Endothelial cell of hepatic sinusoid (primary cell): ENCODE data around the gene GPATCH8.

Experiments
- in situ Hi-C: cut with HindIII; loops from 2 replicates; pipeline ENCODE4 v1.10.0; 2017; ENCODE audit warnings: low sequenced_read_pairs

GPATCH8 gene

DNA sequence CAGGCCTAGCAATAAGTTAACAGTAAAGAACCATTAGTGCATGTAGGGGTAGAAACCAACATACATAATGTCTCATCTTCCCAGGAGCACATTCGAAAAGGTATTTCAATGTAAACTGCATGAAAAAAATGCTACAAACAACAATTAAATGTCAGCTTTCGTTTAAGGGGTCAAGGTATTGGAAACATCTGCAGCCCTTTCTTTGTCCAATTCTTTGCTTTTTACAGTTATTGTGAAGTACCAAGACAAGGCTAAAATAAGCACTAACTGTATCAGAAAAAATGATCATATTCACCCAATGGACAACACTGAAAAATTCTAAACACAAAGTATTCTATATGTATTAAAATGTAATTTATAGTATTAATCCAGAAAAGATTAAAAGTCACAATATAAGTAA is 37.9 kb downstream of the GPATCH8 start:
- in situ Hi-C loops = no loop called here

- in situ Hi-C loops = no loop called here
These were observed 39.2 kb downstream of the GPATCH8 start for GRCh38 chr17:44464037-44464436.

DNA sequence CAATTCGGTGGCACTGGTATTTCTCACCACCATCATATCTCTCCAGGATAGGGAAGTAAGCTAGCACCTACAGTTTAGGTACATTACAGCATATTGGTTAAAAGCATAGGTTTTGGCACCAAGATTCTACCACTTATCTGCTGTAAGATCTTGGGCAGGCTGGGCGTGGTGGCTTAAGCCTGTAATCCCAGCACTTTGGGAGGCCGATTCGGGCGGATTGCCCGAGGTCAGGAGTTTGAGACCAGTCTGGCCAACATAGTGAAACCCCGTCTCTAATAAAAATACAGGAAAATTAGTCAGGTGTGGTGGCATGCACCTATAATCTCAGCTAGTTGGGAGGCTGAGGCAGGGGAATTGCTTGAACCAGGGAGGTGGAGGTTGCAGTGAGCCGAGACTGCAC is 51.4 kb downstream of the GPATCH8 start:
- in situ Hi-C loops = loop anchor here (10.0 kb wide), 1 partner anchor 213 kb away; no protein-coding TSS in a partner anchor

- in situ Hi-C loops = loop anchor here (10.0 kb wide), 1 partner anchor 214 kb away; no protein-coding TSS in a partner anchor
These were observed 52.1 kb downstream of the GPATCH8 start for GRCh38 chr17:44451016-44451627.

DNA sequence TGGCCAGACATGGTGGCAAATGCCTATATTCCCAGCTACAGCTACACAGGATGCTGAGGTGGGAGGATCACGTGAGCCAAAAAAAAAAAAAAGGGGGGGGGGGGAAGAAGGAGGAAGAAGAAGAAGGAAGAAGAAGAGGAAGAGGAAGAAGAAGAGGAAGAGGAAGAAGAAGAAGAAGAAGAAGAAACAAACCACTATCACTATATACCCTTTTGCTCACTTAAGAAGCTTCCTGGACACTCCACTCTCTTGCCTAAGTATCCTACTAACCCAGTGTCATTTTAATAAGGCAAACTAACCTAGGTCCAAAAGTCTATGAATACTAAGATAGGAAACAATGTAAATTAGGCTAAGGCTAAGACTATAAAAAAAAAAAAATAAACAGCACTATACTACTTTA is 54.8 kb downstream of the GPATCH8 start:
- in situ Hi-C loops = no loop called here

DNA sequence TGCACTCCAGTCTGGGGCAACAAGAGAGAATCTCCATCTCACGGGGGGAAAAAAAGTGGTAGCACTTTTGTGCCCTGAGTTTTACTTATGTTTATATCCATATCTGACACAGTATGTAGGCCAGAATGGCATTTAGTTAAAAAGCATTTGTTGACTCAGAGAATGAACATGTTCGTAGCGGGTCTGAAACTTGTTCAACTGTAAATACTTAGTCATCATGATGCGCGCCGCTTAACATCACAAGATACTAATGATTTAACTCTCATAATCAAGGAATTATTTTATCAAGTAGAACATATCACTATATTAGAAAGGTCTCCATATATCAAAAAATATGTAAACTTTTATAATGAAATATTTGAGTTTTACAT is 58.5 kb downstream of the GPATCH8 start:
- in situ Hi-C loops = loop anchor here (5.0 kb wide), 1 partner anchor 38 kb away; no protein-coding TSS in a partner anchor

- in situ Hi-C loops = loop anchor here (5.0 kb wide), 1 partner anchor 39 kb away; no protein-coding TSS in a partner anchor
These were observed 60.4 kb downstream of the GPATCH8 start for GRCh38 chr17:44442806-44443205.

- in situ Hi-C loops = loop anchor here (5.0 to 10.0 kb wide), 2 partner anchors 47 to 234 kb away; no protein-coding TSS in a partner anchor
These were observed 64.0 kb downstream of the GPATCH8 start for GRCh38 chr17:44439168-44439567.

GRCh38 chr17:44438636-44439035 is 64.6 kb downstream of the GPATCH8 start:
- in situ Hi-C loops = loop anchor here (5.0 to 10.0 kb wide), 2 partner anchors 46 to 234 kb away; no protein-coding TSS in a partner anchor

DNA sequence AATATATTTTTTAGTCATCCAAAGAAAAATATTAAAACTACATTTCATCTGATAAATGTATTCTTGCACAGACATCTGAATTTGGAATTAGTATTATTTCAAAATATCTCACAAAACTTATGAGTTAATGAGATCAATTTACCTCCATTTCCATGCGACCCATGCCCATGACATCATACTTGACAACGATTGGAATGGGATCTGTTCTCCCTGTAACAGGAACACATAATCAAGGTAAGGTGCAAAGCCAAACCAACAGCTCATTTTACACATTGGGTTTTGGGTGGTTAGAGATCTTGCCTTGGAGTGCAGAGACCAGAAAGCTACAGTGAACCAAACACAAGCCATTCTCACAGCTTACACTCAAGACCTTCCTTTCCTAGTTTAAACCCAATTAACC is 66.9 kb downstream of the GPATCH8 start:
- in situ Hi-C loops = loop anchor here (5.0 to 10.0 kb wide), 2 partner anchors 44 to 232 kb away; no protein-coding TSS in a partner anchor

- in situ Hi-C loops = loop anchor here (10.0 kb wide), 1 partner anchor 228 kb away; no protein-coding TSS in a partner anchor
These were observed 70.7 kb downstream of the GPATCH8 start for GRCh38 chr17:44432254-44433157.

GRCh38 chr17:44424828-44425461 is 78.3 kb downstream of the GPATCH8 start:
- in situ Hi-C loops = no loop called here

DNA sequence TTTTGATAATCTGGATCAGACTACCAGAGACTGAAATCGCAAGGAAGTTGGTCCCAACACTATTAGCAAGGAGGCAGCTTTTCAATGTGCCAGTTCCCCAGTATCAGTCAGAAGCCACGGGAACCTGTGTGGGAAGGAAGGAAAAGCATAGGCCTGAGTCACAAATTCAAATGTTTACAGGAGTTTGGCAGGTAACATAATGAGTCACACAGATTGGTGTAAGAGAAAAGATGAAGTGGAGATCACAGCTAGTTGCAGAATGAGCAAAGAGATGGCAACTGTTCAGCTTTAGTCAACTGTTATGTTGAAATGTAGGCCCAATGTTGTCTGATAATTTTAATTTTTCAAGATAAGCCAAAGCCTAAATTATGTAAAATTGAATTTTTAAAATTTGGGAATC is 85.7 kb downstream of the GPATCH8 start:
- in situ Hi-C loops = no loop called here

DNA sequence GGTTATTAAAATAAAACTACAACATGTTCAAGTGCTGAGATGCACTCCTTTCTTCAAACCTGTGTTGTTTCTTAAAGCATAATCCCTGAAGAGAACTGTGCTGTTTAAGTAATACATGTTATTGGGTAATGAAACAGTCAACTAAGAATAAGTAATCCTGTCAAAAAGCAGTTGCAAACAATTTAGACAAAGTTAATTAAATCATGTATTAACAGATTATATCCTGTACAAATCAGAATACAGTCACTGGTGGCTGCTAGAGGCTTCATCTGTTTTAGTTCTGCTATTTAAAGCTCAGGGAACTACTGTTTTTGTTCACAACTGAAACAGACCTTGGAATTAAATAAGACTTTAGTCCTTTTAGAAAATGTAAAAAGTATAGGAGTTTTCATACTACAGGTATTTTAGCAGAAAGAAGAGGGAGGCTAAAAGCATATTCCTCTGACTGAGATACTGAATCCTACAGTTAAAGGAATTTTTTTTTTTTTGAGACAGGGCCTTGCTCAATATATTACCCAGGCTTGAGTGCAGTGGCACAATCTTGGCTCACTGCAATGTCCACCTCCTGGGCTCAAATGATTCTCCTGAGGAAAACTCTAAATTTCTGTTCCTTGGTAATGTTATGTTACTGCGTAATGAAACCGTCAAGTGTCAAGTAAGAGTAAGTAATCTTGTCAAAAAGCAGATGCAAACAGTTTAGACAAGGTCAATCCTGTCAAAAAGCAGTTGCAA is 86.5 kb downstream of the GPATCH8 start:
- in situ Hi-C loops = no loop called here

GRCh38 chr17:44414394-44415155 is 88.6 kb downstream of the GPATCH8 start:
- in situ Hi-C loops = no loop called here

GRCh38 chr17:44409309-44410028 is 93.7 kb downstream of the GPATCH8 start:
- in situ Hi-C loops = no loop called here

DNA sequence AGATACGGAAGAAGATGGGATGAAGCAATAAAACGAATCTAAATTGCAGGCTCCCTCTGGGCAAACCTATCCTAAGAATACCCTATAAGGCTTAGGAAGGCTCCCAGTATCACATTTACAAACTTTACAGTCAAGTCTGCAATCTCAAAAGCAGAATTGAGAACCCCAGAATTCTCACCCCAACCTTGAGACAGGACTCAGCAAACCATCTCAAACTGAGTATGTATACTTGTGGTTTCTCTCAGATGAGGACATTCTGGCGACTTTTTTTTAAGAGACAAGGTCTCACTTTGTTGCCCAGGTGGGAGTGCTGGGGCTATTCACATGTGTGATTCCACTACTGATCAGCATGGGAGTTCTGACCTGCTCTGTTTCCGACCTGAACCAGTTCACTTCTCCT is 94.4 kb downstream of the GPATCH8 start:
- in situ Hi-C loops = no loop called here

DNA sequence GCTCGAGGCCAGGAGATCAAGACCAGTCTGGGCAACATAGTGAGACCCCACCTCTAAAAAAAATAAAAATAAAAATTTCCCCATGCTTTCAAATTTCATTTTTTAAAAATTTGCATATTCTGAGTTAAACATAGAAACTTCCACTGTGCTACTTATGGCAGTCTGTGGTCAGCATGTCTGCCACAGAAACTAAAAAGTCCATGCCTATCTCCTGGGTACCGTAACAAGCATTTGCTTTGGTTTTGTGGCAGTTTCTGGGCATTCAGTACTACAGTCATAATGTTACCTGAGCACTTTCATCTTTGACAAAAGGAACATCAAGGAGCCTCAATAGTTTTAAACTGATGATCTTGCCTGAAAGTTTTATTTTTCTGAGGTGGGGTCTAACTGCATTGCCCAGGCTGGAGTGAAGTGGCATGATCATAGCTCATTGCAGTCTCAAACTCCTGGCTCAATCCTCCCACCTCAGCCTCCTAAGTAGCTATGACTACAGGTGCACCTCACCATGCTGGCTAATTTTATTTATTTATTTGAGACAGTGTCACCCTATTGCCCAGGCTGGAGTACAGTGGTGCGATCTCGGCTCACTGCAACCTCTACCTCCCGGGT is 100.5 kb downstream of the GPATCH8 start:
- in situ Hi-C loops = no loop called here
